DND-41 (cell line): ENCODE measurements around the gene ZNF208.

Source experiments
- ATAC-seq: fragments of 200-7000 bp; cut with Tn5 transposase; 3 replicates; pipeline ENCODE4 v1.9.1; 2021; ENCODE audit warnings: low read depth; ENCODE audit not compliant: insufficient read depth
- DNase-seq: peaks from one replicate; pipeline ENCODE4 v3.0.0-alpha.2; 2020
- H2AFZ ChIP-seq: 2 replicates; pipeline ENCODE4 v1.6.0; 2012; ENCODE audit warnings: low read depth, low read length
- H3K27ac ChIP-seq: 2 replicates; pipeline ENCODE4 v1.5.1; 2012; ENCODE audit warnings: low read length, inconsistent platforms
- H3K27me3 ChIP-seq: fragments of 200-600 bp; sonication (generic); 2 replicates; pipeline ENCODE4 v1.6.0; 2012; ENCODE audit warnings: low read length, mild to moderate bottlenecking, inconsistent platforms; ENCODE audit not compliant: insufficient read depth, poor library complexity
- H3K36me3 ChIP-seq: 2 replicates; pipeline ENCODE4 v1.5.1; 2012; ENCODE audit warnings: low read length, inconsistent platforms; ENCODE audit not compliant: insufficient read depth
- H3K4me1 ChIP-seq: 2 replicates; pipeline ENCODE4 v1.5.1; 2012; ENCODE audit warnings: mild to moderate bottlenecking, low read length; ENCODE audit not compliant: insufficient read depth
- H3K4me2 ChIP-seq: 2 replicates; pipeline ENCODE4 v1.6.0; 2012; ENCODE audit warnings: mild to moderate bottlenecking, moderate library complexity, low read length, inconsistent platforms; ENCODE audit not compliant: insufficient read depth
- H3K4me3 ChIP-seq, 2 experiments: fragments of 200-600 bp in 1 of 2; shearing (Covaris generic) in 1 of 2; 2 replicates each; pipeline ENCODE4 v1.5.1; 2012 to 2016; ENCODE audit warnings: inconsistent platforms in 2 of 2, low read length in 2 of 2, mild to moderate bottlenecking in 2 of 2, low read depth in 1 of 2, moderate library complexity in 1 of 2
- H3K79me2 ChIP-seq: 2 replicates; pipeline ENCODE4 v1.6.0; 2012; ENCODE audit warnings: low read length, inconsistent platforms; ENCODE audit not compliant: insufficient read depth
- H3K9ac ChIP-seq: 2 replicates; pipeline ENCODE4 v1.6.0; 2012; ENCODE audit warnings: low read depth, mild to moderate bottlenecking, inconsistent platforms, low read length, moderate library complexity
- H3K9me3 ChIP-seq: 2 replicates; pipeline ENCODE4 v1.5.1; 2012; ENCODE audit warnings: low read length, moderate library complexity, mild to moderate bottlenecking, inconsistent platforms; ENCODE audit not compliant: insufficient read depth, severe bottlenecking
- H4K20me1 ChIP-seq: 2 replicates; pipeline ENCODE4 v1.6.0; 2012; ENCODE audit warnings: low read length; ENCODE audit not compliant: insufficient read depth
- EZH2 ChIP-seq: IDR thresholded peaks from 3 replicates; pipeline ENCODE4 v1.6.1; 2012; ENCODE audit warnings: borderline replicate concordance, low read depth, mild to moderate bottlenecking, moderate library complexity, low read length, inconsistent platforms; ENCODE audit not compliant: severe bottlenecking
- TF ChIP-seq, protein P1 (sequence below): IDR thresholded peaks from 2 replicates; pipeline ENCODE4 v1.5.1; 2012; ENCODE audit warnings: borderline replicate concordance, low read length, moderate library complexity, mild to moderate bottlenecking; ENCODE audit not compliant: poor library complexity, severe bottlenecking; ENCODE audit errors: extremely low read depth

The ZNF208 gene

DNA sequence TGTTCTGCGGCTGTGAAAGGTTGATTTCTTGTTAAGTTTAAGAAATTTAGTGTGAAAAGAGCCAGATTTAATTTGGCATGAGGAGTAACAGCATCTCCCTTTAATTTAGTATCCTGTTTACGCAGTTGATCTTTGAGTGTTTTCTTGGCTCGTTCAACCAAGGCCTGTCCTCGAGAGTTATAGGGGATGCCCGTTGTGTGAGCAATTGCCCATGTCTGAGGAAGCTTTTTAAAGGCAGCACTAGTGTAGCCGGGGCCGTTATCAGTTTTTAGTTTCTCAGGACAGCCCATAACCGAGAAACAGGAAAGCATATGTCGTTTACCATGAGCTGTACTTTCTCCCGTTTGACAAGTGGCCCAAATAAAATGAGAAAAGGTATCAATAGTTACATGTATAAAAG is 127.2 kb downstream of the ZNF208 start:
- DNase-seq (no peak), ATAC-seq (no peak)
- Histone ChIP-seq H3K9me3 (peaks cover 3% of the 10 kb centered on the region), H3K9ac (no peak overlapping the region), H3K27me3 (no peaks in the 10 kb centered on the region), H3K79me2 (no peaks in the 10 kb centered on the region), H3K4me2 (no peak overlapping the region), H4K20me1 (no peaks in the 10 kb centered on the region), H3K36me3 (no peaks in the 10 kb centered on the region), H2AFZ (no peak overlapping the region), H3K4me3 (no peak overlapping the region), H3K4me1 (no peaks in the 10 kb centered on the region), H3K27ac (no peak overlapping the region)
- TF ChIP-seq, protein P1, sequence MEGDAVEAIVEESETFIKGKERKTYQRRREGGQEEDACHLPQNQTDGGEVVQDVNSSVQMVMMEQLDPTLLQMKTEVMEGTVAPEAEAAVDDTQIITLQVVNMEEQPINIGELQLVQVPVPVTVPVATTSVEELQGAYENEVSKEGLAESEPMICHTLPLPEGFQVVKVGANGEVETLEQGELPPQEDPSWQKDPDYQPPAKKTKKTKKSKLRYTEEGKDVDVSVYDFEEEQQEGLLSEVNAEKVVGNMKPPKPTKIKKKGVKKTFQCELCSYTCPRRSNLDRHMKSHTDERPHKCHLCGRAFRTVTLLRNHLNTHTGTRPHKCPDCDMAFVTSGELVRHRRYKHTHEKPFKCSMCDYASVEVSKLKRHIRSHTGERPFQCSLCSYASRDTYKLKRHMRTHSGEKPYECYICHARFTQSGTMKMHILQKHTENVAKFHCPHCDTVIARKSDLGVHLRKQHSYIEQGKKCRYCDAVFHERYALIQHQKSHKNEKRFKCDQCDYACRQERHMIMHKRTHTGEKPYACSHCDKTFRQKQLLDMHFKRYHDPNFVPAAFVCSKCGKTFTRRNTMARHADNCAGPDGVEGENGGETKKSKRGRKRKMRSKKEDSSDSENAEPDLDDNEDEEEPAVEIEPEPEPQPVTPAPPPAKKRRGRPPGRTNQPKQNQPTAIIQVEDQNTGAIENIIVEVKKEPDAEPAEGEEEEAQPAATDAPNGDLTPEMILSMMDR: no peak
- TF ChIP-seq EZH2: no peak
